HUES64 (cell line): ENCODE data around the gene KCNT1.

Experiments
- H3K27ac ChIP-seq: 2 replicates; pipeline ENCODE4 v1.7.0; 2013; ENCODE audit warnings: low read depth, low read length, inconsistent platforms
- H3K27me3 ChIP-seq: 2 replicates; pipeline ENCODE4 v1.6.1; 2013; ENCODE audit warnings: mild to moderate bottlenecking, low read length; ENCODE audit not compliant: insufficient read depth
- H3K36me3 ChIP-seq: 2 replicates; pipeline ENCODE4 v1.6.1; 2013; ENCODE audit warnings: mild to moderate bottlenecking, low read length; ENCODE audit not compliant: insufficient read depth
- H3K4me1 ChIP-seq: 2 replicates; pipeline ENCODE4 v1.6.1; 2013; ENCODE audit warnings: mild to moderate bottlenecking, low read length, moderate library complexity; ENCODE audit not compliant: insufficient read depth
- H3K4me3 ChIP-seq: 2 replicates; pipeline ENCODE4 v1.5.1; 2013; ENCODE audit warnings: mild to moderate bottlenecking, low read length, moderate library complexity
- H3K9ac ChIP-seq: 2 replicates; pipeline ENCODE4 v1.6.1; 2013; ENCODE audit warnings: mild to moderate bottlenecking, low read depth, low read length
- H3K9me3 ChIP-seq: 2 replicates; pipeline ENCODE4 v1.6.1; 2013; ENCODE audit warnings: low read depth, low read length; ENCODE audit not compliant: insufficient read depth
- WGBS: fragments of 150-250, 120-280 bp; methylation state at CpG from one replicate; pipeline ENCODE4 v1.1.7; 2013; ENCODE audit warnings: missing lambda C conversion rate; 5-methylcytosine and 5-hydroxymethylcytosine counted together

Gene KCNT1

DNA sequence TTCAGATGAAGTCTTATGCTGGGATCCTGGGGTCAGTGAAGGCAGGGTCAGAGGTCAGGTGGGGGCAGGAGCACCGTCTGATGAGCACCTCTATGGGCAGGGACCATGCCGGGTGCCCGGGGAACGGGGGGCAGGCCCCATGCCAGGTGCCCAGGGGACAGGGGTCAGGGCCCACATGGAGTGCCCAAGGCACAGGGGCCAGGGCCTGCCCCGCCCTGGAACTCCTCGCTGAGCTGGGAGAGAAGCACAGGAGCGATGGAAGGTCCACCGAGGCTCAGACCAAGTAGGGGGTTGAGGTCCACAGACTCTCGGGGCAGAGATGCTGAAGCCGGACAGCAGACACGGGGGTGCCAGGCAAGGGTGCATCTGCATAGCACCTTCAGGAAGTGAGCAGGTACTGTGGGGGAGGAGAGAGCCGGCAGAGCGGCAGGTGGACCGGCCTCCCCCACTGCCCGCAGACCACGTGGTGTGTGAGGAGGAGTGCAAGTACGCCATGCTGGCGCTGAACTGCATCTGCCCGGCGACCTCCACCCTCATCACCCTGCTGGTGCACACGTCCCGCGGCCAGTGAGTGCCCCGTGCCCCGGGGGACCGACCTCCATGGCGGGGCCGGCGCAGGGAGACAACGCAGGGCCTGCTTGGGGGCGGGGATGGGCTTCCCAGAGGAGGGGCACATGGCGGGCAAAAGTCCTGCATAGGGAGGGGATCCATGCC lies 67.7 kb downstream of the KCNT1 start:
- Histone ChIP-seq H3K27ac (no peak overlapping the region), H3K9ac (no peak overlapping the region), H3K27me3 (no peaks in the 10 kb centered on the region), H3K9me3 (peaks cover 7% of the 10 kb centered on the region; the same call in 1 of the 2 replicates), H3K4me1 (no peaks in the 10 kb centered on the region), H3K4me3 (no peak overlapping the region), H3K36me3 (no peaks in the 10 kb centered on the region)
- WGBS = 92% methylated on average over 32 of the region's 32 CpGs

DNA sequence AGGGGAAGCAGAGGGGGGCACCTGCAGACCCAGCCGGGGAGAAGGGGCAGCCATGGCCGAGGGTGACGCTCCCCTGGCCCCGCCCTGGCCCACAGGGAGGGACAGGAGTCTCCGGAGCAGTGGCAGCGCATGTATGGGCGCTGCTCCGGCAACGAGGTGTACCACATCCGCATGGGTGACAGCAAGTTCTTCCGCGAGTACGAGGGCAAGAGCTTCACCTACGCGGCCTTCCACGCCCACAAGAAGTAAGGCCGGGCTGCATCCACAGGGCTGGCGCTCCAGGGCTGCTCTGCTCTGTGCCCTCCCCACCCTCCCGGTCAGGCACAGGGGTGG lies 68.2 kb downstream of the KCNT1 start:
- Histone ChIP-seq H3K9ac (no peak overlapping the region), H3K9me3 (peaks cover 7% of the 10 kb centered on the region; the same call in 1 of the 2 replicates)
- 89% methylated on average over 19 of the region's 19 CpGs for WGBS

DNA sequence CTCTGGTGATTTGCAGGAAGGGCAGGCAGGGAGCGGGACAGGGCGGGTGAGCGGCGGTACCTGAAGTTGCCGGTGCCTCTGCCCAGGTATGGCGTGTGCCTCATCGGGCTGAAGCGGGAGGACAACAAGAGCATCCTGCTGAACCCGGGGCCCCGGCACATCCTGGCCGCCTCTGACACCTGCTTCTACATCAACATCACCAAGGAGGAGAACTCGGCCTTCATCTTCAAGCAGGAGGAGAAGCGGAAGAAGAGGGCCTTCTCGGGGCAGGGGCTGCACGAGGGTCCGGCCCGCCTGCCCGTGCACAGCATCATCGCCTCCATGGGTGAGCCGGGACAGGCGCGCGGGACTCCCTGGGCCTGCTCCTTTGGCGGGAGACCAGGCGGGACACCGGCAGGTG lies 68.8 kb downstream of the KCNT1 start:
- H3K27ac ChIP-seq = no peak overlapping the region
- no peaks in the 10 kb centered on the region for H3K27me3 ChIP-seq
- no peaks in the 10 kb centered on the region for H3K36me3 ChIP-seq
- H3K9ac ChIP-seq = no peak overlapping the region
- H3K4me3 ChIP-seq = no peak overlapping the region
- H3K4me1 ChIP-seq = no peaks in the 10 kb centered on the region
- WGBS = 91% methylated on average over 26 of the region's 26 CpGs
- H3K9me3 ChIP-seq = peaks cover 6% of the 10 kb centered on the region; the same call in 1 of the 2 replicates

More for the DNA sequence above, 68.2 kb downstream of the KCNT1 start:
- H3K4me3 ChIP-seq = no peak overlapping the region
- H3K27ac ChIP-seq = no peak overlapping the region
- H3K4me1 ChIP-seq = no peaks in the 10 kb centered on the region
- no peaks in the 10 kb centered on the region for H3K27me3 ChIP-seq
- H3K36me3 ChIP-seq = no peaks in the 10 kb centered on the region

DNA sequence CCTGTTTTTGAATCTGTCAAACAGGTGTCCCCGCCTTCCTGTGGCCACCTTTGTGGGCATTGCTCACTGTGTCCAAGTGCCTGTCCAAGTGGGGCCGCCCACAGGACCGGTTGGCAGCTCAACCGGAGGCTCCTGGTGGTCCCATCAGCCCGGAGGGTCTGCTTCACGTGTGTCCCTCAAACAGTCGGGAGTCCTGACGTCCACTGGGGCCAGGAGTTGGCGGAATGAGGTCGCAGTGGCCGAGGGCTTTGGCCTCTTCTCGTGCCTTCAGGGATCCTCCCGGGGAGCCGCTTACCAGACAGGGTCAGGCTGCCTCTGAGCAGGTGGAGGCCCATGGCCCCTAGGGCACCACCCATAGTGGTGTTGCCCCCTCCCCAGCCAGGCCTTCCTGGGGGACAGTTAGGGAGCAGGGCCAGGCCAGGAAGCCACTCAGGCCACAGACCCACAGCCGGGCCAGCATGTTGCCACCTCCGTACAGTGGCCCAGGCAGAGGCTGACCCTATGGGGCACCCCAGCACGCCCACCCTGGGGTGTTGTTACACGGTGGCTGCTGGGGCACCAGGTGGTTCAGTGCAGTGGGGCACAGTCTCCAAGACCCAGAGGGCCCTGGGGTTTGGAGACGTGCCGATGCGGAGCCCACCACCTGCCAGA lies 69.5 kb downstream of the KCNT1 start:
- Histone ChIP-seq H3K9me3 (no peaks in the 10 kb centered on the region), H3K4me3 (no peak overlapping the region), H3K27me3 (no peaks in the 10 kb centered on the region), H3K9ac (no peak overlapping the region), H3K27ac (no peak overlapping the region), H3K36me3 (no peaks in the 10 kb centered on the region), H3K4me1 (no peaks in the 10 kb centered on the region)
- 93% methylated on average over 21 of the region's 21 CpGs for WGBS

DNA sequence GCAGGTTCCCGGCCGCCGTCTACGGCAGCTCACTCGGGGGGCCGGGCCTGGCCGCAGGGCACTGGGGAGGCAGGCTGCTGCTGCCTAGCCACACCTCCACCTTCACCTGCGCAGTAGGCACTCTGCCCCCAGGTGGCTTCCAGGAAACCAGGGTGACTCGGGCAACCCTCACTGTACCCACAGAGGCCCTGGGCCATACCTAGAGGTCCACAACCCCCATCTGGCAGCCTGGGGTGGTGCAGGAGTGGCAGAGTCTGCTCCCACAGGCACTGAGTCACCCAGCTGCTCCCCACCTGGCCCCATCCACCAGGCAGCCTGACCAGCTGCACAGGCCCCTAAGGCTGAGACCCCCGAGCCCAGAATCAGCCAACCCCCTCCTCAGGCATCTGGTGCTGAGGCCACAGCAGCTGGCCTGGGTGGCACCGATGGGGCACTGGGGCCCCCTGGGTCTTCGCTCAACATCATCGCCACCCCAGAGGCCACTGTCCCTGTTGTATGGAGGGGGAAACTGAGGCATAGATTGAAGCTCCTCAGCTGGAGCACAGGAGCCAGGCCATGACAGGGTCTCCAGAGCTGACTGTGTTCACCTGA lies 70.2 kb downstream of the KCNT1 start:
- H3K4me3 ChIP-seq = no peak overlapping the region
- H3K36me3 ChIP-seq = no peaks in the 10 kb centered on the region
- H3K9me3 ChIP-seq = no peaks in the 10 kb centered on the region
- no peak overlapping the region for H3K27ac ChIP-seq
- 97% methylated on average over 13 of the region's 13 CpGs for whole genome bisulfite sequencing
- H3K27me3 ChIP-seq = no peaks in the 10 kb centered on the region
- H3K4me1 ChIP-seq = no peaks in the 10 kb centered on the region
- no peak overlapping the region for H3K9ac ChIP-seq

DNA sequence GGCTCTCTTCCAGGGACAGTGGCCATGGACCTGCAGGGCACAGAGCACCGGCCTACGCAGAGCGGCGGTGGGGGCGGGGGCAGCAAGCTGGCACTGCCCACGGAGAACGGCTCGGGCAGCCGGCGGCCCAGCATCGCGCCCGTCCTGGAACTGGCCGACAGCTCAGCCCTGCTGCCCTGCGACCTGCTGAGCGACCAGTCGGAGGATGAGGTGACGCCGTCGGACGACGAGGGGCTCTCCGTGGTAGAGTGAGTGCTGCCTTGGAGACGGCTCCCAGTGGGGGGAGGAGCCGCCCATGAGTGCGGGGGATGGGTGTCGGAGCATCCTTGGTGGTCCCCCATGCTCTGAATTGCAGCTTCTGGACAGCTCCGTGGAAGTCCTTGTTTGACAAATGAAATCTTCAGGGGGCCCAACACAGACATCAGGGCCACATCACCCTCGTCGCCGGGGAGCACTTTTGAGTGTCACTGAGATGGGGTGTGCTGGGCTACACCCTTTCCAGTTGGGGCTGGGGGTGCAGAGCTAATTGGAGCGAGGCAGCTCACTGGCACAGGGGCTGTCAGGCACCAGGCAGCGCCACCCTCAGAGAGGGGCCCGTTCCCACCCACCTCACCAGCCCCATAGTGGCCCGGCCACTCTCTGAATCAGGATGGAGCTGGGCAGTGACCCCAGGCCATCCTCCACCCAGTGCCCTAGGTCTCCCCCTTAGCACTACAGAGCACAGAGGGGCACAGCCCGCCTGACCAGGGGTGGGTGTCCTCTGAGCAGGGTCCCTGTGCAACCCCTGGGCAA lies 70.9 kb downstream of the KCNT1 start:
- no peaks in the 10 kb centered on the region for H3K36me3 ChIP-seq
- no peaks in the 10 kb centered on the region for H3K4me1 ChIP-seq
- no peaks in the 10 kb centered on the region for H3K27me3 ChIP-seq
- WGBS = 87% methylated on average over 36 of the region's 36 CpGs
- H3K4me3 ChIP-seq = no peak overlapping the region
- H3K9ac ChIP-seq = no peak overlapping the region
- H3K27ac ChIP-seq = no peak overlapping the region
- H3K9me3 ChIP-seq = no peaks in the 10 kb centered on the region

DNA sequence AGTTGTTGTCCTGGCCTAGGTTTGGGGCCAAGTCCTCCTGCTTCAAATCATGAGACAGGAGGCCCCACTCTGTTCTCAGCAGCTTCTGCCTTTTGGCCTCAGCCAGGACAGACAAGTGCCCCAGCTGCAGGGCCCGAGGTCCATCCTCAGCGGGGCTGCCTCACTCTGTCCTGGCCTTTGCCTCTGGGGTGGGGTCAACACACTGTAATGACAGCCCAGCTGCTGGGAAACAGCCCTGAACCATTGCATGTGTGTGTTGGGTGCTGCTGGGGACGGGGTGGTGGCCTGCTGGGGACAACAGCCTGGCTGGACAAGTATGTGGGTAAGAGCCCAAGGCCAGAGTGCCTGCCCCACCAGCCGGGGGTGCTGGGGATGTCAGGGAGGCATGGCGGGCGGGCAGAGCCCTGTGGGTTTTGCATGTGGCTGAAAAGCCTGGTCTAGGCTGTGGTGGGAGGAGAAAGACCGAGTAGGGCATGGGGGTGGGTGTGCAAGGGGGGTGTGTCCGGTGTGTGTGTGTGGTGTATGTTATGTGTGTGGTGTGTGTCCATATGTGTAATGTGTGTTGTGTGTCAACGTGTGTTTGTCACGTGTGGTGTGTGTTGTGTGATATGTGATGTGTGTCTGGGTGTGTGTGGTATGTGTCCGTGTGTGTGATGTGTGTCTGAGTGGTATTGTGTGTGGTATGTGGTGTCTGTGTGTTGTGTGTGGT lies 71.7 kb downstream of the KCNT1 start:
- H3K36me3 ChIP-seq = no peaks in the 10 kb centered on the region

DNA sequence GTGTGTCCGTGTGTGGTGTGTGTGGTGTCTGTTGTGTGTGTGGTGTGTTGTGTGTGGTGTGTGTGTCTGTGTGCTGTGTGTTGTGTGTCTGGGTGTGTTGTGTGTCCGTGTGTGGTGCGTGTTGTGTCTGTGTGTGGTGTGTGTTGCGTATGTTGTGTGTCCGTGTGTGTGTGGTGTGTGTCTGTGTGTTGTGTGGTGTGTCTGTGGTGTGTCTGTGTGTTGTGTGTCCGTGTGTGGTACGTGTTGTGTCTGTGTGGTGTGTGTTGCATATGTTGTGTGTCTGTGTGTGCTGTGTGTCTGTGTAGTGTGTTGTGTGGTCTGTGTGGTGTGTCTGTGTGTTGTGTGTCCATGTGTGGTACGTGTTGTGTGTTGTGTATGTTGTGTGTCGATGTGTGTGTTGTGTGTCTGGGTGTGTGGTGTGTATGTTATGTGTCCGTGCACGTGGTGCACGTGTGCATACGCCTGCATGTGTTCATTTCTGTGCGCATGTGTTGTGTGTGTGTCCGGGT lies 72.3 kb downstream of the KCNT1 start:
- Histone ChIP-seq H3K9ac (no peak overlapping the region), H3K36me3 (no peaks in the 10 kb centered on the region), H3K27me3 (no peaks in the 10 kb centered on the region), H3K9me3 (no peaks in the 10 kb centered on the region), H3K4me1 (no peaks in the 10 kb centered on the region), H3K4me3 (no peak overlapping the region), H3K27ac (no peak overlapping the region)
- WGBS = 90% methylated on average over 15 of the region's 15 CpGs

More for the DNA sequence above, 71.7 kb downstream of the KCNT1 start:
- WGBS = 91% methylated on average over 11 of the region's 11 CpGs
- H3K27me3 ChIP-seq = no peaks in the 10 kb centered on the region
- H3K4me3 ChIP-seq = no peak overlapping the region
- no peaks in the 10 kb centered on the region for H3K9me3 ChIP-seq
- no peak overlapping the region for H3K27ac ChIP-seq
- no peaks in the 10 kb centered on the region for H3K4me1 ChIP-seq
- no peak overlapping the region for H3K9ac ChIP-seq

DNA sequence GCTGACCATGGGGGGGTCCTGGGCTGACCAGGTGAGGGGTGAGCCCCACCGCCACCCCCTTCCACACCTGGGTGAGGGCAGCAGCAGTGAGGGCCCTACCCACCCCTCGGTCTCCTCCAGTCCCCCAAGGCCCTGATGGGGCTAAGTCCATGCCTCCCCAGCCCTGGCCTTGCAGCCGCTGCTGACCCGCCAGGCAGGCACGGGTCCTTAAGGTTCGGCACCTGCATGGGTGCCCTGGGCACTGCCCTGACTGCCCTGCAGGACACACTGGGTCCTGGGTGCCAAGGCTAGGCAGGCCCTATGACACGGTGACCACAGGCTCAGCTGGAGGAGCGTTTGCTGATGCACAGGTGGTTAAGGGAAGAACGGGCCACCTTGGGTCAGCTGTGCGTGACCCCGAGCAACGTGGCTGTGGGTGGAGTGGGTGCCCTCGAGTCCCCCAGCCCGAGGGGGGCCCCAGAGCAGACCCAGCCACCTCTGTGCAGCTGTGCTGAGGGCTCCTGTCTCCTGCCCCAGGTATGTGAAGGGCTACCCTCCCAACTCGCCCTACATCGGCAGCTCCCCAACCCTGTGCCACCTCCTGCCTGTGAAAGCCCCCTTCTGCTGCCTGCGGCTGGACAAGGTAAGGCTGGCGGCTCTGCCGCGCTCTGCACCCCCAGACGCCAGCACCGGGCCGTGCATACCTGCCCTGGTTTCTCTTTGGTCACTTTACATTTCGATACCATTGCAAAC lies 73.0 kb downstream of the KCNT1 start:
- Histone ChIP-seq H3K4me3 (no peak overlapping the region), H3K4me1 (no peaks in the 10 kb centered on the region), H3K9me3 (no peaks in the 10 kb centered on the region), H3K36me3 (no peaks in the 10 kb centered on the region), H3K9ac (no peak overlapping the region), H3K27ac (no peak overlapping the region), H3K27me3 (no peaks in the 10 kb centered on the region)
- 94% methylated on average over 24 of the region's 24 CpGs for WGBS

DNA sequence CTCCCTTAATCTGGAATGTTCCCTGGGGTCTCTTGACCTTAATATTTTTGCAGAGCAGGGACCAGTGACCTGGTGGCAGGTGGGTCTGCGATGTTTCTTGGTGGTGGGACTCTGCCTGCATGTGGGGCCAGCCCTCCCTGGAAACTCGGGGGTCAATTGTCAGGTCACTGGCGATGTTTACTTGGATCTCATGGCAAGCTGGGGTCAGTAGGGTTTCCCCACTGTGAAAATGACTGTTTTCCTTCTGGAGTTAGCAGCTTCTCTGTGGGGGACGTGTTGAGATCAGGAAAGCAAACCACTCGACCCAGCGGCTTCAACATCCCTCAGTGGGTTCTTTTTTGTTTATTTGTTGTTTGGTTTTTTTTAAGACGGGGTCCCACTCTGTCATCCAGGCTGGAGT lies 73.9 kb downstream of the KCNT1 start:
- H3K9me3 ChIP-seq = no peaks in the 10 kb centered on the region
- no peaks in the 10 kb centered on the region for H3K27me3 ChIP-seq
- 89% methylated on average over 6 of the region's 7 CpGs for WGBS
- H3K9ac ChIP-seq = no peak overlapping the region
- no peaks in the 10 kb centered on the region for H3K36me3 ChIP-seq
- H3K27ac ChIP-seq = no peak overlapping the region
- no peaks in the 10 kb centered on the region for H3K4me1 ChIP-seq
- no peak overlapping the region for H3K4me3 ChIP-seq
